HepG2 (cell line): ENCODE measurements around the gene AMIGO1. TPM values are rescaled to one million over a fixed set of nuclear protein-coding genes. Genes with fewer than 3 reads are reported as not detected.

Experiments
- ATF1 ChIP-seq: IDR thresholded peaks from 2 replicates; pipeline ENCODE4 v1.6.1; 2016; ENCODE audit warnings: mild to moderate bottlenecking, control low read depth
- CREB3 ChIP-seq: sonication (generic); formaldehyde crosslinking; IDR thresholded peaks from 2 replicates; pipeline ENCODE4 v1.5.0; 2020; ENCODE audit warnings: missing genetic modification reagents
- MAFG ChIP-seq: sonication (generic); formaldehyde crosslinking; IDR thresholded peaks from 2 replicates; pipeline ENCODE4 v1.5.1; 2020; ENCODE audit warnings: mild to moderate bottlenecking, missing genetic modification reagents
- NBN ChIP-seq: fragments of 450-650 bp; conservative IDR thresholded peaks from 2 replicates; pipeline ENCODE4 v1.6.1; 2017
- NRL ChIP-seq: sonication (generic); formaldehyde crosslinking; IDR thresholded peaks from 2 replicates; pipeline ENCODE4 v1.5.0; 2020; ENCODE audit warnings: missing genetic modification reagents, mild to moderate bottlenecking, moderate library complexity, borderline replicate concordance
- PHF8 ChIP-seq: sonication (generic); formaldehyde crosslinking; IDR thresholded peaks from 2 replicates; pipeline ENCODE4 v1.5.0; 2020; ENCODE audit warnings: missing genetic modification reagents
- RAD21 ChIP-seq: fragments of 450-650 bp; formaldehyde crosslinking; IDR thresholded peaks from 2 replicates; pipeline ENCODE4 v1.5.0; 2020; ENCODE audit warnings: mild to moderate bottlenecking
- REL ChIP-seq: sonication (generic); formaldehyde crosslinking; conservative IDR thresholded peaks from 2 replicates; pipeline ENCODE4 v1.8.0; 2022; ENCODE audit warnings: mild to moderate bottlenecking, missing genetic modification reagents, moderate library complexity
- RXRB ChIP-seq: IDR thresholded peaks from 2 replicates; pipeline ENCODE4 v1.6.1; 2016; ENCODE audit warnings: borderline replicate concordance, missing genetic modification reagents, missing compliant biosample characterization
- SALL2 ChIP-seq: sonication (generic); formaldehyde crosslinking; IDR thresholded peaks from 2 replicates; pipeline ENCODE4 v1.8.1; 2023; ENCODE audit warnings: mild to moderate bottlenecking, missing genetic modification reagents, inconsistent platforms
- SRSF4 ChIP-seq: fragments of 200-400 bp; formaldehyde crosslinking; IDR thresholded peaks from one replicate; pipeline ENCODE4 v1.6.1; 2018; ENCODE audit warnings: mild to moderate bottlenecking, low read depth, low read length, moderate library complexity; ENCODE audit not compliant: poor library complexity, severe bottlenecking
- YY1 ChIP-seq: IDR thresholded peaks from 2 replicates; pipeline ENCODE4 v1.6.1; 2011; ENCODE audit warnings: low read length, low read depth, moderate library complexity, mild to moderate bottlenecking; ENCODE audit not compliant: insufficient read depth, insufficient replicate concordance
- ZFP36 ChIP-seq: fragments of 150-350 bp; IDR thresholded peaks from 2 replicates; pipeline ENCODE4 v1.6.1; 2018; ENCODE audit warnings: borderline replicate concordance, low read length, low read depth; ENCODE audit not compliant: partially characterized antibody
- ZHX2 ChIP-seq, 2 experiments: sonication (generic) in 1 of 2; formaldehyde crosslinking in 1 of 2; IDR thresholded peaks; 2 replicates each; pipeline versions ENCODE4 v1.6.1 to v1.9.0; 2014 to 2022; ENCODE audit warnings: antibody characterized with exemption in 1 of 2, borderline replicate concordance in 1 of 2, inconsistent platforms in 1 of 2, low read depth in 1 of 2, missing genetic modification reagents in 1 of 2
- ZNF256 ChIP-seq: sonication (generic); formaldehyde crosslinking; conservative IDR thresholded peaks from 2 replicates; pipeline ENCODE4 v1.4.0; 2020; ENCODE audit warnings: missing genetic modification reagents
- ZNF329 ChIP-seq: sonication (generic); formaldehyde crosslinking; IDR thresholded peaks from 2 replicates; pipeline ENCODE4 v1.9.0; 2021; ENCODE audit warnings: low read depth, mild to moderate bottlenecking, missing genetic modification reagents
- ZNF337 ChIP-seq: sonication (generic); formaldehyde crosslinking; IDR thresholded peaks from 2 replicates; pipeline ENCODE4 v1.5.1; 2020; ENCODE audit warnings: missing genetic modification reagents, low read depth, mild to moderate bottlenecking, borderline replicate concordance
- ZNF605 ChIP-seq: sonication (generic); formaldehyde crosslinking; IDR thresholded peaks from 2 replicates; pipeline ENCODE4 v1.8.0; 2022; ENCODE audit warnings: mild to moderate bottlenecking, missing genetic modification reagents
- ZNF652 ChIP-seq: IDR thresholded peaks from 2 replicates; pipeline ENCODE4 v1.6.1; 2016; ENCODE audit warnings: low read depth, borderline replicate concordance
- polyA plus RNA-seq, 8 experiments: library from polyadenylated mRNA; depleted of rRNA in 3 of 8; stranded (reverse) in 7 of 8; unstranded in 1 of 8; fragments of >200 nt; fragmentation: Illumina TruSeq in 4 of 8; extraction: Trizol in 4 of 8; gene quantifications; 2 replicates each; pipeline versions ENCODE4 v1.2.1 to v1.2.3, GENCODE V29; 2011 to 2016; ENCODE audit warnings: low read depth in 4 of 8, missing spikeins in 1 of 8, mixed read lengths in 1 of 8; ENCODE audit not compliant: insufficient read depth in 1 of 8
- total RNA-seq, 5 experiments: library from RNA; depleted of rRNA; stranded (reverse); fragments of >200 nt; fragmentation: Illumina TruSeq; extraction: Trizol; gene quantifications; 2 replicates each; pipeline ENCODE4 v1.2.3, GENCODE V29; 2016; ENCODE audit warnings: low read depth in 1 of 5
- TF ChIP-seq, protein P1 (sequence below): sonication (generic); formaldehyde crosslinking; IDR thresholded peaks from 2 replicates; pipeline ENCODE4 v1.5.1; 2020; ENCODE audit warnings: missing genetic modification reagents, mild to moderate bottlenecking, borderline replicate concordance

Gene AMIGO1
- total and polyA plus RNA-seq, 2 of the 13 experiments (the other 11 are each of a cell fraction or from before 2014, with no cell fraction given): 0.40 to 1.3 TPM

DNA sequence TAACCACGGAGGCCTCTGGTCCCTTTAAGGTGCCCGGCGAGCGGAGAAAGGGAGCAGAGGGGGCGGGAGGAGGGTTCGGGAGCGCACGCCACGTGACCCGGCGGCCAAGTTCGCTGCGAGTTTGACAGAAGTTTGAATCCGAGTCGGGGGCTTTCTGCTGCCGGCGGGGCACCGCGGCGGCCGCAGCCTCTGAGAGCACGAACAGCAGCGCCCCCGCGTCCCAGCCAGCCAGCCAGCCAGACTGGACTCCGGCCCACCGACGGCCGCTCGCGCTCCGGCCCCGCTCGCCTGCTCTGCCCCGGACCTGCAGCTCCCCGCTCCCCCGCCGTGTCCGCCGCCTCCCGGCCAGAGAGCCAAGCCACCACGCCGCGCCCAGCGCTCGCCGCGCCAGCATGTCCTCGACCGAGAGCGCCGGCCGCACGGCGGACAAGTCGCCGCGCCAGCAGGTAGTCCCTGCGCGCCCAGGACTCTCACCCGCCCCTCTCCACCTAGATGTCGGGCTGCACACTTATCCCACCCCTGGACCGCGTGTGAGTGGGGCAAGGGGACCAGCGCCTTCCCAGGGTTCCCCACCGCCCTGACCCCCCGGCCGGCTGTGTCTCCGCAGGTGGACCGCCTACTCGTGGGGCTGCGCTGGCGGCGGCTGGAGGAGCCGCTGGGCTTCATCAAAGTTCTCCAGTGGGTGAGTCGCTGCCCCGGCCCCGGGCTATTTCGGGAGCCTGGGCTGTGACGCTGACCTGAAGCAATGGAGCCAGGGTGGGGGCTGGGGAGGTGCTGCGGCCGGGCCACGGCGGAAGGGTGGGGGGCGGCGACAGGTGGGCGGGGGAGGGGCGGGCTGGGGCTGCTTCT lies 42.9 kb downstream of the AMIGO1 start, which contains the start of gene SYPL2 (continued):
- TF ChIP-seq ZHX2 (IDR thresholded peaks at IDR 0.05; ENCODE audit: low read depth) (0 out of 2 replicates have a peak, but pooled peaks have one; percentile 37), ZHX2 (CRISPR knock-in tag; IDR thresholded peaks at IDR 0.05; ENCODE audit: borderline replicate concordance) (no peak), SALL2 (CRISPR knock-in tag) (peak; percentile 36; the same call in 1 of the 2 replicates), REL (CRISPR knock-in tag) (no peak), ZNF256 (CRISPR knock-in tag) (no peak), ATF1 (CRISPR knock-in tag) (no peak), ZNF652 (CRISPR knock-in tag) (no peak), CREB3 (CRISPR knock-in tag) (no peak), YY1 (no peak), RXRB (CRISPR knock-in tag) (no peak), RAD21 (0 out of 2 replicates have a peak, but pooled peaks have one; percentile 16), PHF8 (CRISPR knock-in tag) (0 out of 2 replicates have a peak, but pooled peaks have one; percentile 17), SRSF4 (no peak), NBN (no peak), ZNF329 (CRISPR knock-in tag) (0 out of 2 replicates have a peak, but pooled peaks have one; percentile 48), ZNF605 (CRISPR knock-in tag) (no peak), MAFG (no peak), NRL (CRISPR knock-in tag) (no peak), ZNF337 (CRISPR knock-in tag) (no peak), ZFP36 (no peak)
- TF ChIP-seq, protein P1, sequence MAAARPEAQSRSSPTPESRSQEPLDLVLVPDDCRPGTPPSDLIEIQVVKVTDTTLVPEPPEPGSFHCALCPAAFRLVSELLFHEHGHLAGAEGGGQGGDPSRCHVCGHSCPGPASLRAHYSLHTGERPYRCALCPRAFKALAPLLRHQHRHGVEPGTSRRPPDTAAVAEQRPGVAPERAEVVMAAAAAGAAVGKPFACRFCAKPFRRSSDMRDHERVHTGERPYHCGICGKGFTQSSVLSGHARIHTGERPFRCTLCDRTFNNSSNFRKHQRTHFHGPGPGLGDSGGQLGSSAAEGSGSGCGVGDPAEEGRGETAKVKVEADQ (CRISPR knock-in tag): no peak
